ENCODE data around the gene TRIM41.

DNA sequence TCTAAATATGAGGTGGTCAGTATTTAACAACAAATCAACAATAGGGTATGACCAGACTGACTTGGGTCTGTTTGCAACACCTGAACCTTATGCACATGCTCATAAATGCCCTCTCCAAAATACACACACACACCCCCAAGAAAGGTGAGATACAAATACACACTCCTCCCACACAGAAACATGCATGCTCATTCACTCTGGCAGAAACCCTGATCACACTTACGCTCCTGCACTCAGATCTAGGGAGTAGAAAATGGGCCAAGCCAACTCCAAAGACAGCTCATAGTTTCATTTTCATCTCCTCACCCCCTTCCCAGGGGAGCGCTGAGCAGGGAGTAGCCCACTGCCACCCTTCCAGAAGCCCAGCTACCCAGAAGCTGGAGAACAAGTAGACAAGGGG, 29.4 kb upstream of the TRIM41 start:
- TF ChIP-seq EZH2 (IDR thresholded peaks at IDR 0.05; ENCODE audit: borderline replicate concordance, low read length) (no peak), CTCF (conservative IDR thresholded peaks at IDR 0.05 in 1 of 2, IDR thresholded peaks at IDR 0.05 in 1 of 2; ENCODE audit: extremely low read depth in 1 of 2, insufficient read depth in 1 of 2, low read depth in 1 of 2, low read length in 2 of 2) (no peak)
